Prostate gland (tissue), 2 donors: ENCODE results near the gene C16orf96.

Experiments used
- CTCF ChIP-seq, 4 experiments: fragments of 200-600 bp in 2 of 4; fragments of 450-650 bp in 2 of 4; sonication (generic) in 2 of 4; IDR thresholded peaks; 1 replicate in 3 of 4; 2 replicates in 1 of 4; pipeline ENCODE4 v1.5.1; 2016 to 2019; ENCODE audit warnings: antibody characterized with exemption in 4 of 4, mild to moderate bottlenecking in 2 of 4, moderate library complexity in 2 of 4
- POLR2A ChIP-seq: fragments of 450-650 bp; IDR thresholded peaks from one replicate; pipeline ENCODE4 v1.6.1; 2016; ENCODE audit warnings: antibody characterized with exemption, mild to moderate bottlenecking

- TF ChIP-seq CTCF (IDR thresholded peaks at IDR 0.05), result no peak
- no peak for TF ChIP-seq POLR2A
Observed at GRCh38 chr16:4588961-4589360, 32.8 kb downstream of the C16orf96 start.
